H1 (cell line): ENCODE results near the gene ZNF705A. TPM values are rescaled to one million over a fixed set of nuclear protein-coding genes. Genes with fewer than 3 reads are reported as not detected.
A peak's percentile ranks its signal among the peaks of the same experiment; 100 is the strongest.

ENCODE experiments used
- CTCF ChIA-PET: fragments of 300-600 bp; sonication (Branson Sonifier 250); formaldehyde crosslinking; loops from one replicate; lab custom pipeline; 2021; ENCODE audit not compliant: partially characterized antibody; lab: Charles Lee
- POLR2A ChIA-PET: fragments of 300-600 bp; sonication (Branson Sonifier 250); formaldehyde crosslinking; loops from one replicate; lab custom pipeline; 2021; ENCODE audit warnings: inconsistent platforms; ENCODE audit not compliant: partially characterized antibody; lab: Charles Lee
- DNase-seq, 2 experiments: peaks; one replicate each; pipeline versions ENCODE4 v3.0.0 to v3.0.0-alpha.2; 2010 to 2022; ENCODE audit warnings: low spot score in 2 of 2, low read depth in 1 of 2, mixed read lengths in 1 of 2
- FAIRE-seq: peaks from 2 replicates; lab custom pipeline; 2011; peaks lifted over from hg19 to GRCh38; lab: Jason Lieb, UNC
- H2AFZ ChIP-seq: 2 replicates; pipeline ENCODE4 v1.8.1; 2012; ENCODE audit warnings: low read length, inconsistent platforms
- H2AK5ac ChIP-seq: 2 replicates; pipeline ENCODE4 v1.6.1; 2013; ENCODE audit warnings: low read depth, low read length
- H2BK120ac ChIP-seq: replicated peaks from 2 replicates; pipeline ENCODE3; 2013; ENCODE audit warnings: low read depth, low read length, inconsistent platforms
- H2BK12ac ChIP-seq: 2 replicates; pipeline ENCODE4 v1.6.1; 2013; ENCODE audit warnings: low read depth, low read length
- H2BK15ac ChIP-seq: 2 replicates; pipeline ENCODE4 v1.6.1; 2013; ENCODE audit warnings: low read length
- H2BK20ac ChIP-seq: 2 replicates; pipeline ENCODE4 v1.6.1; 2013; ENCODE audit warnings: low read length
- H2BK5ac ChIP-seq: 2 replicates; pipeline ENCODE4 v1.6.1; 2013; ENCODE audit warnings: low read depth, low read length
- H3K14ac ChIP-seq: 2 replicates; pipeline ENCODE4 v1.6.1; 2013; ENCODE audit warnings: inconsistent platforms; ENCODE audit not compliant: insufficient read length
- H3K18ac ChIP-seq: 2 replicates; pipeline ENCODE4 v1.6.1; 2013; ENCODE audit warnings: low read length; ENCODE audit errors: extremely low read depth
- H3K23ac ChIP-seq: 2 replicates; pipeline ENCODE4 v1.6.1; 2013; ENCODE audit warnings: inconsistent platforms; ENCODE audit not compliant: insufficient read length
- H3K23me2 ChIP-seq: 2 replicates; pipeline ENCODE4 v1.6.1; 2013; ENCODE audit warnings: low read depth, low read length
- H3K27ac ChIP-seq: 2 replicates; pipeline ENCODE4 v1.6.1; 2011; ENCODE audit warnings: low read depth, low read length, inconsistent platforms
- H3K27me3 ChIP-seq, 4 experiments: replicated peaks in 1 of 4; 1 replicate in 1 of 4; 2 replicates in 3 of 4; pipeline versions ENCODE4 v1.6.1 to v1.8.1; 2011 to 2013; ENCODE audit warnings: low read length in 3 of 4, mild to moderate bottlenecking in 3 of 4, inconsistent platforms in 2 of 4, mixed read lengths in 2 of 4, moderate library complexity in 1 of 4; ENCODE audit not compliant: control insufficient read depth in 3 of 4, insufficient read depth in 3 of 4; ENCODE audit errors: extremely low read depth in 1 of 4
- H3K36me3 ChIP-seq, 4 experiments: 2 replicates each; pipeline versions ENCODE4 v1.6.1 to v1.8.1; 2011 to 2013; ENCODE audit warnings: mild to moderate bottlenecking in 4 of 4, low read length in 3 of 4, moderate library complexity in 2 of 4, control low read depth in 1 of 4, inconsistent platforms in 1 of 4; ENCODE audit not compliant: insufficient read depth in 4 of 4, control insufficient read depth in 2 of 4
- H3K4ac ChIP-seq: replicated peaks from 2 replicates; pipeline ENCODE3; 2013; ENCODE audit warnings: low read length, low read depth, mixed read lengths, inconsistent platforms; ENCODE audit not compliant: insufficient read length
- H3K4me1 ChIP-seq, 4 experiments: replicated peaks in 1 of 4; 1 replicate in 1 of 4; 2 replicates in 3 of 4; pipeline versions ENCODE4 v1.6.1 to v1.8.1; 2011 to 2013; ENCODE audit warnings: low read length in 3 of 4, inconsistent platforms in 2 of 4, mixed read lengths in 1 of 4; ENCODE audit not compliant: insufficient read depth in 4 of 4, control insufficient read depth in 3 of 4
- H3K4me2 ChIP-seq, 2 experiments: 2 replicates each; pipeline versions ENCODE4 v1.6.1 to v1.8.1; 2011 to 2013; ENCODE audit warnings: low read depth in 2 of 2, low read length in 2 of 2, control low read depth in 1 of 2, inconsistent platforms in 1 of 2, mild to moderate bottlenecking in 1 of 2; ENCODE audit not compliant: insufficient read depth in 1 of 2
- H3K4me3 ChIP-seq, 4 experiments: fragments of 200-600, 300-600 bp in 1 of 4; sonication (generic), shearing (Covaris generic), sonication (Bioruptor Twin) in 1 of 4; 2 replicates each; pipeline versions ENCODE4 v1.5.1 to v1.8.1; 2011 to 2016; ENCODE audit warnings: low read length in 4 of 4, low read depth in 3 of 4, control low read depth in 2 of 4, inconsistent platforms in 2 of 4, mild to moderate bottlenecking in 2 of 4, mixed read lengths in 1 of 4, moderate library complexity in 1 of 4; ENCODE audit not compliant: insufficient read depth in 2 of 4; ENCODE audit errors: extremely low read depth in 1 of 4
- H3K56ac ChIP-seq: replicated peaks from 2 replicates; pipeline ENCODE3; 2013; ENCODE audit warnings: low read depth, mild to moderate bottlenecking, mixed read lengths, low read length, inconsistent platforms; ENCODE audit not compliant: insufficient read length
- H3K79me1 ChIP-seq: 2 replicates; pipeline ENCODE4 v1.6.1; 2013; ENCODE audit warnings: low read depth, low read length, control low read depth
- H3K79me2 ChIP-seq, 2 experiments: 2 replicates each; pipeline versions ENCODE4 v1.6.1 to v1.8.1; 2012 to 2013; ENCODE audit warnings: low read length in 2 of 2, mild to moderate bottlenecking in 2 of 2, inconsistent platforms in 1 of 2; ENCODE audit not compliant: insufficient read depth in 2 of 2, control insufficient read depth in 1 of 2
- H3K9ac ChIP-seq, 4 experiments: replicated peaks in 1 of 4; 1 replicate in 1 of 4; 2 replicates in 3 of 4; pipeline versions ENCODE4 v1.6.1 to v1.8.1; 2011 to 2013; ENCODE audit warnings: low read depth in 3 of 4, low read length in 3 of 4, control low read depth in 2 of 4, mild to moderate bottlenecking in 2 of 4, moderate library complexity in 2 of 4, inconsistent platforms in 1 of 4; ENCODE audit errors: extremely low read depth in 1 of 4
- H3K9me3 ChIP-seq, 2 experiments: 2 replicates each; pipeline versions ENCODE4 v1.6.1 to v1.8.1; 2012 to 2013; ENCODE audit warnings: mild to moderate bottlenecking in 2 of 2, moderate library complexity in 2 of 2, control low read depth in 1 of 2, inconsistent platforms in 1 of 2, low read depth in 1 of 2, low read length in 1 of 2, mixed read lengths in 1 of 2; ENCODE audit not compliant: insufficient read depth in 2 of 2
- H4K20me1 ChIP-seq, 2 experiments: replicated peaks in 1 of 2; 2 replicates each; pipeline versions ENCODE3 to v1.8.1; 2011 to 2013; ENCODE audit warnings: inconsistent platforms in 2 of 2, low read length in 2 of 2, mild to moderate bottlenecking in 1 of 2; ENCODE audit not compliant: insufficient read depth in 2 of 2, control insufficient read depth in 1 of 2
- H4K5ac ChIP-seq: 2 replicates; pipeline ENCODE4 v1.6.1; 2013; ENCODE audit warnings: low read length, low read depth, mixed read lengths, inconsistent platforms; ENCODE audit not compliant: insufficient read length
- H4K8ac ChIP-seq: 2 replicates; pipeline ENCODE4 v1.8.0; 2013; ENCODE audit warnings: mild to moderate bottlenecking, moderate library complexity, low read length, inconsistent platforms; ENCODE audit not compliant: insufficient read depth; ENCODE audit errors: extremely low read depth
- H4K91ac ChIP-seq: replicated peaks from 2 replicates; pipeline ENCODE3; 2013; ENCODE audit warnings: low read length, mixed read lengths, inconsistent platforms; ENCODE audit not compliant: insufficient read length
- BCL11A ChIP-seq, 2 experiments: IDR thresholded peaks; one replicate each; pipeline ENCODE4 v1.6.1; 2011; ENCODE audit warnings: low read depth in 2 of 2, low read length in 2 of 2, mild to moderate bottlenecking in 2 of 2
- EP300 ChIP-seq, 2 experiments: IDR thresholded peaks; 1 replicate in 1 of 2; 2 replicates in 1 of 2; pipeline ENCODE4 v1.6.1; 2011 to 2012; ENCODE audit warnings: low read depth in 2 of 2, low read length in 2 of 2, mild to moderate bottlenecking in 2 of 2, borderline replicate concordance in 1 of 2, inconsistent platforms in 1 of 2, moderate library complexity in 1 of 2
- HDAC6 ChIP-seq: IDR thresholded peaks from one replicate; pipeline ENCODE4 v1.7.1; 2012; ENCODE audit warnings: low read depth, mild to moderate bottlenecking, inconsistent platforms, low read length, moderate library complexity
- JUND ChIP-seq: IDR thresholded peaks from 2 replicates; pipeline ENCODE4 v1.6.1; 2011; ENCODE audit warnings: mild to moderate bottlenecking, improper control_type of control experiment, low read length
- MAX ChIP-seq: IDR thresholded peaks from 2 replicates; pipeline ENCODE4 v1.6.1; 2012; ENCODE audit warnings: inconsistent platforms
- SAP30 ChIP-seq: fragments of 300-600 bp; sonication (generic); IDR thresholded peaks from 2 replicates; pipeline ENCODE4 v1.7.1; 2012; ENCODE audit warnings: low read length, moderate library complexity, mild to moderate bottlenecking, inconsistent platforms; ENCODE audit not compliant: insufficient read depth, insufficient replicate concordance
- SIN3A ChIP-seq, 2 experiments: IDR thresholded peaks in 1 of 2; conservative IDR thresholded peaks in 1 of 2; 2 replicates each; pipeline ENCODE4 v1.6.1; 2011 to 2012; ENCODE audit warnings: low read length in 2 of 2, improper control_type of control experiment in 1 of 2, low read depth in 1 of 2, mild to moderate bottlenecking in 1 of 2
- SP1 ChIP-seq: IDR thresholded peaks from 2 replicates; pipeline ENCODE4 v1.6.1; 2011; ENCODE audit warnings: low read depth, low read length
- SRF ChIP-seq: IDR thresholded peaks from 2 replicates; pipeline ENCODE4 v1.6.1; 2011; ENCODE audit warnings: mild to moderate bottlenecking, low read depth, low read length, moderate library complexity
- SUZ12 ChIP-seq: fragments of 200-600 bp; sonication (generic); IDR thresholded peaks from 2 replicates; pipeline ENCODE4 v1.6.1; 2012; ENCODE audit warnings: mild to moderate bottlenecking, inconsistent platforms, low read length, moderate library complexity, mixed read lengths
- TAF7 ChIP-seq: optimal IDR thresholded peaks from 2 replicates; pipeline ENCODE3; 2011; ENCODE audit warnings: low read depth, mild to moderate bottlenecking, inconsistent platforms, low read length, moderate library complexity, borderline replicate concordance
- ZNF274 ChIP-seq: IDR thresholded peaks from 2 replicates; pipeline ENCODE4 v1.7.0; 2012; ENCODE audit warnings: low read length, borderline replicate concordance; ENCODE audit errors: extremely low read depth
- polyA plus RNA-seq, 7 experiments: library from polyadenylated mRNA; depleted of rRNA in 3 of 7; stranded (reverse) in 5 of 7; unstranded in 2 of 7; fragments of >200 nt in 5 of 7; fragments of 200-250 nt in 2 of 7; gene quantifications; 1 replicate in 5 of 7; 2 replicates in 1 of 7; 4 replicates in 1 of 7; pipeline versions ENCODE4 v1.2.1 to v1.2.3, GENCODE V29; 2011 to 2013; ENCODE audit warnings: missing spikeins in 2 of 7, mixed read lengths in 2 of 7
- total RNA-seq: library from RNA; stranded (reverse); fragmentation: NEBNext Ultra II Directional; extraction: Animal tissue kit (Norgen Biotek cat#: 25700); gene quantifications from 2 replicates; pipeline ENCODE4 v1.2.1, GENCODE V29; 2021

ZNF705A gene
- total and polyA plus RNA-seq, 2 of the 8 experiments (the other 6 are each of a cell fraction or from before 2014, with no cell fraction given) = not detected

- Histone ChIP-seq H3K4me2 (no peak overlapping the region), H2BK15ac (no peak overlapping the region), H3K23ac (no peak overlapping the region), H3K18ac (peak overlapping the region; percentile 24; the same call in 1 of the 2 replicates), H2BK120ac (no peak overlapping the region), H3K27me3 (no peaks in the 10 kb centered on the region), H3K56ac (no peak overlapping the region), H2BK12ac (peak overlapping the region; percentile 83; the same call in 1 of the 2 replicates), H3K9ac (no peak overlapping the region), H3K4me3 (no peak overlapping the region; a peak in 1 of 8 replicates), H4K91ac (no peak overlapping the region), H3K4ac (no peak overlapping the region), H3K36me3 (no peaks in the 10 kb centered on the region), H2BK20ac (no peak overlapping the region), H3K9me3 (peaks cover 2 to 6% of the 10 kb centered on the region in 2 experiments), H3K27ac (no peak overlapping the region), H2AFZ (no peak overlapping the region), H3K79me1 (no peaks in the 10 kb centered on the region), H3K23me2 (no peaks in the 10 kb centered on the region), H3K79me2 (no peaks in the 10 kb centered on the region), H4K8ac (no peak overlapping the region), H3K14ac (no peak overlapping the region), H3K4me1 (peaks cover 0 to 13% (median 9%) of the 10 kb centered on the region in 4 experiments; a peak in 6 of 7 replicates), H4K5ac (no peak overlapping the region), H2BK5ac (0 out of 2 replicates have a peak overlapping the region, but pooled peaks have one; percentile 28), H4K20me1 (no peaks in the 10 kb centered on the region), H2AK5ac (no peak overlapping the region)
- CTCF ChIA-PET = interaction anchor here (0.7 kb wide), 1 partner anchor 1115 kb away, joined by 4 read pairs; no protein-coding TSS in a partner anchor
- DNase-seq = no peak
- TF ChIP-seq ZNF274 = no peak
- no peak for TF ChIP-seq HDAC6
- no peak for TF ChIP-seq TAF7
- TF ChIP-seq SRF = no peak
- TF ChIP-seq SIN3A (conservative IDR thresholded peaks at IDR 0.05 in 1 of 2, IDR thresholded peaks at IDR 0.05 in 1 of 2; ENCODE audit: low read depth in 1 of 2, low read length in 2 of 2) = no peak
- TF ChIP-seq MAX = no peak
- no peak for TF ChIP-seq EP300 (IDR thresholded peaks at IDR 0.05; ENCODE audit: borderline replicate concordance in 1 of 2, low read depth in 2 of 2, low read length in 2 of 2)
- TF ChIP-seq SAP30 = no peak
- no peak for TF ChIP-seq JUND
- no peak for TF ChIP-seq BCL11A (IDR thresholded peaks at IDR 0.05; ENCODE audit: low read depth in 2 of 2, low read length in 2 of 2)
- no peak for TF ChIP-seq SUZ12
- TF ChIP-seq SP1 = no peak
- FAIRE-seq = no peak
- POLR2A ChIA-PET = no interaction called here
These were observed 13.6 kb upstream of the ZNF705A start for GRCh38 chr12:8143261-8143660.
